Liver (tissue), 3 donors: Measurements from ENCODE around the gene HEMGN.

ENCODE experiments used
- CTCF ChIP-seq: fragments of 150-350 bp; IDR thresholded peaks from 2 replicates; pipeline ENCODE4 v1.5.1; 2017; ENCODE audit warnings: improper control_type of control experiment, low read depth, low read length; ENCODE audit not compliant: missing input control
- MAX ChIP-seq: IDR thresholded peaks from 2 replicates; pipeline ENCODE4 v1.6.1; 2016; ENCODE audit warnings: antibody characterized with exemption
- TAF1 ChIP-seq: conservative IDR thresholded peaks from 2 replicates; pipeline ENCODE4 v1.6.1; 2016; ENCODE audit warnings: antibody characterized with exemption, mild to moderate bottlenecking
- YY1 ChIP-seq: IDR thresholded peaks from 2 replicates; pipeline ENCODE4 v1.6.1; 2016; ENCODE audit warnings: antibody characterized with exemption, mild to moderate bottlenecking
- donor health status: healthy.
- donor health status: healthy.

GRCh38 chr9:97970165-97970564, 32.2 kb upstream of the HEMGN start:
- TF ChIP-seq TAF1 (no peak), CTCF (no peak), YY1 (no peak), MAX (no peak)
